GM20000 (cell line): ENCODE results near the gene ABCG8.

Experiments
- DNase-seq: peaks from one replicate; pipeline ENCODE4 v3.0.0; 2012; ENCODE audit warnings: low spot score
- CTCF ChIP-seq: IDR thresholded peaks from 2 replicates; pipeline ENCODE4 v1.5.1; 2012; ENCODE audit warnings: mild to moderate bottlenecking, control low read depth; ENCODE audit errors: extremely low read depth, missing control alignments

ABCG8 gene

GRCh38 chr2:43800894-43801293 is 37.9 kb upstream of the ABCG8 start:
- TF ChIP-seq CTCF, result no peak
- no peak for DNase-seq

GRCh38 chr2:43802135-43802534 is 36.6 kb upstream of the ABCG8 start:
- no peak for DNase-seq
- no peak for TF ChIP-seq CTCF

- DNase-seq, result no peak
- TF ChIP-seq CTCF, result no peak
Observed at GRCh38 chr2:43803113-43803512, 35.7 kb upstream of the ABCG8 start.

GRCh38 chr2:43806719-43807031 is 32.1 kb upstream of the ABCG8 start:
- TF ChIP-seq CTCF, result no peak

GRCh38 chr2:43810452-43810851 is 28.3 kb upstream of the ABCG8 start:
- DNase-seq, result no peak
- TF ChIP-seq CTCF, result no peak

More at GRCh38 chr2:43806719-43807031, 32.1 kb upstream of the ABCG8 start:
- no peak for DNase-seq

- no peak for DNase-seq
- TF ChIP-seq CTCF, result no peak
Observed at GRCh38 chr2:43810888-43811287, 27.9 kb upstream of the ABCG8 start.

GRCh38 chr2:43812006-43812405 is 26.8 kb upstream of the ABCG8 start:
- no peak for TF ChIP-seq CTCF
- no peak for DNase-seq
